HEK293 (cell line): Measurements from ENCODE around the gene TAGLN2.

ENCODE experiments used
- CTCF ChIP-seq: fragments of 450-650 bp; formaldehyde crosslinking; IDR thresholded peaks from 2 replicates; pipeline ENCODE4 v1.5.1; 2016; ENCODE audit warnings: missing biosample characterization, missing genetic modification characterization
- MYNN ChIP-seq: fragments of 450-650 bp; formaldehyde crosslinking; IDR thresholded peaks from 2 replicates; pipeline ENCODE4 v1.5.1; 2016; ENCODE audit warnings: missing biosample characterization, missing genetic modification characterization, borderline replicate concordance
- OVOL3 ChIP-seq: fragments of 450-650 bp; formaldehyde crosslinking; IDR thresholded peaks from 2 replicates; pipeline ENCODE4 v1.5.1; 2016; ENCODE audit warnings: missing biosample characterization, missing genetic modification characterization
- YY1 ChIP-seq: fragments of 450-650 bp; formaldehyde crosslinking; IDR thresholded peaks from 2 replicates; pipeline ENCODE4 v1.5.1; 2018; ENCODE audit warnings: missing biosample characterization, missing genetic modification characterization
- ZNF292 ChIP-seq: fragments of 450-650 bp; formaldehyde crosslinking; IDR thresholded peaks from 2 replicates; pipeline ENCODE4 v1.5.1; 2016; ENCODE audit warnings: low read depth, missing biosample characterization, missing genetic modification characterization, borderline replicate concordance
- ZNF585B ChIP-seq: fragments of 450-650 bp; formaldehyde crosslinking; IDR thresholded peaks from 2 replicates; pipeline ENCODE4 v1.5.1; 2016; ENCODE audit warnings: missing biosample characterization, missing genetic modification characterization
- ZNF670 ChIP-seq: fragments of 450-650 bp; formaldehyde crosslinking; IDR thresholded peaks from 2 replicates; pipeline ENCODE4 v1.5.1; 2016; ENCODE audit warnings: missing biosample characterization, missing genetic modification characterization, low read depth
- ZNF830 ChIP-seq: fragments of 450-650 bp; IDR thresholded peaks from 2 replicates; pipeline ENCODE4 v1.5.0; 2018; ENCODE audit warnings: missing biosample characterization, missing genetic modification characterization, low read depth, mild to moderate bottlenecking, moderate library complexity

DNA sequence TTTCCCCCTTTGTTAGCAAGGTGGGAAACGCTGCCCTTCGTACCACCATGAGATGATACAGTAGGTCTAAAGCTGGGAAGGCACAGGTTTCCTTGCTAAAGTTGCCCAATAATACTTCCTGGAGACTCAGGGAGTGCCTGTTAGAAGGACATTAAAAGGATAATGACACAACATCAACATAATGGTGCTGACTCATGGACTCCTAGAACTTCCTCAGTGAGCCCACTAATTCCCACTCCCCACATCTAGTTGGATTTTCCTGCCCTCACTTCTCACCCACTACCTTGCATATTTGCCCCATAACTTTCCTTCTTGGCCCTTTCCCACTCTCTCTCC is 42.8 kb downstream of the TAGLN2 start:
- TF ChIP-seq CTCF (tag by site-specific recombination) = no peak
- no peak for TF ChIP-seq ZNF585B (tag by site-specific recombination)
- no peak for TF ChIP-seq YY1
- no peak for TF ChIP-seq ZNF830 (tag by site-specific recombination)
- no peak for TF ChIP-seq ZNF292 (tag by site-specific recombination)
- no peak for TF ChIP-seq OVOL3
- TF ChIP-seq MYNN (tag by site-specific recombination) = no peak
- TF ChIP-seq ZNF670 = no peak
